ENCODE measurements around the gene TMEFF1. TPM values are rescaled to one million over a fixed set of nuclear protein-coding genes. Genes with fewer than 3 reads are reported as not detected.
"Not testable (repeated sequence)": the region's sequence is repeated elsewhere in the genome, so short reads cannot be mapped to it uniquely, and the experiment has no call there.

The TMEFF1 gene, protein sequence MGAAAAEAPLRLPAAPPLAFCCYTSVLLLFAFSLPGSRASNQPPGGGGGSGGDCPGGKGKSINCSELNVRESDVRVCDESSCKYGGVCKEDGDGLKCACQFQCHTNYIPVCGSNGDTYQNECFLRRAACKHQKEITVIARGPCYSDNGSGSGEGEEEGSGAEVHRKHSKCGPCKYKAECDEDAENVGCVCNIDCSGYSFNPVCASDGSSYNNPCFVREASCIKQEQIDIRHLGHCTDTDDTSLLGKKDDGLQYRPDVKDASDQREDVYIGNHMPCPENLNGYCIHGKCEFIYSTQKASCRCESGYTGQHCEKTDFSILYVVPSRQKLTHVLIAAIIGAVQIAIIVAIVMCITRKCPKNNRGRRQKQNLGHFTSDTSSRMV
- 0.42 TPM for total RNA-seq
- long read RNA-seq = 0 reads

DNA sequence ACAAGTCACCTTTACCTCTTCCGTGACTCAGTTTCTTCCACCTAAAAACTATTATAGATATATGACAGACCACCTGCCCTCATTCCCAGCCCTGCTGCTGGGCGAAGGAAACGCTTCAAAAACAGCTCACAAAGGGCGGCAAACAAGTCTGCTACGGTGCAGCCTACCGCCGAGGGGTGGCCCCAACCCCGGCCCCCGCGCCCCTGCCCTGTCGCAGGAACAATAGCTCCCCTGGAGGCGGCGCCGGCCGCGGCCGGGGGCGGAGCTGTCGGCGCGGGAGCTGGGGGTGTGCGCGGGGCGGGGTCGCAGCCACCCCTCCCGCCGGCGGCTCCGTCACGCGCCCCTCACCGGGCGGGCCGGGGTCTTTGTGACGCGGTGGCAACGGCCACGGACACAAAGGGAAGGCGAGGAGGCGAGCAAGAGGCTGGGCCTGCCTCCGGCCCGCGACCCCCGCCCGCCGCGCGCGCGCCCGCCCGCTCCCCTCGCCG, at the start of gene TMEFF1:
Gene TMEFF1 (plus strand): TSS at position 362 of the 488 bp plus-strand sequence. CDS start 396 bp downstream, outside the sequence.
- no peak for DNase-seq (ENCODE audit: low spot score)

DNA sequence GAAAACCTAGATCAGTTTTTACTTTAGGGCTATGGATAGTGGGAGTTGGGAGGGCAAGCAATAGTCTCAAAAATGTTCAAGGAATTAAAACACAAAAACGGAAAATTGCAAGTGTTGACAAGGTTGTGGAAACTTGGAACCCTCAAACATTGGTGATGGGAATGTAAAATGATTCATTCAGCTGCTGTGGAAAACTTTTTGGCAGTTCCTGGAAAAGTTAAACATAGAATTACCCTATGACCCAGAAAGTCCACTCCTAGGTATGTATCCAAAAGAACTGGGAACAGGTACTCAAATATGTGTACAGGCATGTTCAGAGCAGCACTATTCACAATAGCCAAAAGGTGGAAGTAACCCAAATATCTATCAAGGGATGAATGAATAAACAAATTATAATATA, 47.2 kb upstream of the TMEFF1 start:
- DNase-seq (ENCODE audit: low spot score) = no peak

- no peak for DNase-seq (ENCODE audit: low spot score)
Observed at GRCh38 chr9:100426189-100426529, 46.8 kb upstream of the TMEFF1 start.

DNA sequence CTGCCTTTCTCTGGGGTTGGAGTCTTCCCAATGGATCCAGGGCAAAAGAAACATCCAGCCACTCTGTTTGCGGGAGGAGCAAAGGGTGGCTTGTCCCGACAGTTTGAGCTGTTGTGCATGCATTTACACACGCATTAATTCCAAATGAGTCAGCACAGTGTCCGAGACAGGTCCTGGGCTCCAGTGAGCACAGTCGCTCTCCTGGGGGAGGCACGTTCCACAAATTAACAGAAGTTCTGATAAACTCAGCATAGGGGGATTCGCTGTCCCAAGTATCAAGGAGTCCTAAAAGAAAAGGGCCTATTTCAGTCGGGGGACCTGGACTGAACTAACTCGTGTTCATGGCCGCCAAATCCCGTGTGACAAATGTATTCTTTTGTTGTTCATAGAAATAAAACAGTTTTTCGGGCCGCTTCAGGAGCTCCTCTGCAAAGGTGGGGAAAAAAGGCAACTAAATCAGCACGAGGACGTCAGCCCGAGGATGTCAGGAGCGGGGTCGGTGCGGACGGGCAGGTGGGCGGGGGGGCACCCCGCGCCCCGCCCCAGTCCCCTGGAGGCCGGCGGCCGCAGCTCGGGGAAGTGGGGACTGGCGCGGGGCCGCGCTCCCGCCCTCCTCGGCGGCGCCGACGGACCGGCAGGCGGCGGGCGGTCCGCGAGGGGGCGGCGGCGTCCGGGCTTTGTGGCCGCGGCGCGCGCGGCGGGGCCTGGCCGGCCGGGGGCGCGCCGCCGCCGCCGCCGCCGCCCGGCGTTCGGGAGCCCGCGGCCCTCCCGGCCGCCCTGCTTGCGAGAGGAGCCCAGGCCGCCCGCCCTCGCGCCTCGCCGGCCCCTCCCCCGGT, 46.2 kb upstream of the TMEFF1 start, which contains the start of gene MSANTD3:
Gene MSANTD3 (plus strand): TSS at position 614 of the 836 bp plus-strand sequence. CDS start 14,796 bp downstream, outside the sequence.
- DNase-seq (ENCODE audit: low spot score) = no peak

DNA sequence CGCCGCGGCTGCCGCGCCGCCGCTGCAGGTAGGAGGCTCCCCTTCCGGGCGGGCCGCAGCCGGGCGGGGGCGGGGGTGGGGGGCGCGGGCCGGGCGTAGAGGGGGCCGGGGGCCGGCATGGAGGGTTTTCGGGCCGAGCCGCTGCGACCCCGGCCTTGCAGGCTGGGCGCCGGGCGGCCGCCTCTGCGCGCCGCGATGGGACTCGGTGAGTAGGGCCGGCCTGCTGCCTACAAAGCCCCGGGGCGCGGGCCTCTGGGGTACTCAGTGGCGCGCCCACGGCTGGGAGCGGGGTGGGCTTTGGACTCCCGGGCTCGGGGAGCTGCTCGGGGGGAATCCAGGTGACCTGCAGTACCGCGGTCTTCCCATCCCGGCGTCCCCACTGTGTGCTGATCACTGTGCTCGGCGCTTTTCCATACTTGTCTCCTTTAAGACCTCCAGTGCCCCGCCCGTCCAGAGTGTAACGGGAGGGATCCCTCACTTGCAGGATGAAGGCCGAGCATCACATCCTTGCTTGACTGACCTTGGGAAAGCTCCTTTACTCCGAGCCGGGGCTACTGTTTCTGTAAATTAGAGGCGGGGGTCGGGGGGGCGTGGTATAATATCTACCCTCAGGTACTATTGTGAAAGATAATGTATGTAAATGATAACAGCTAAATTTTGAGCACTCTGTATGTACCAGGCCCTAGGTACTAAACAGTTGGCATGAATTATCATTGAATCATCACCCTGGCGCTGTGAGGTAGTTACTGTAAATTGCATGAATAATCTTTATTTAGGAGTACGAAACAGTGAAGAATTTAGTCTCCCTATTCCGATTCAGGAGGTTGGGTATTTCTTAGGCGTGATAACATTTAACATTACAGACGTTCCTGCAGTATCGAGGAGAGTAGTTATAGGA, 45.3 kb upstream of the TMEFF1 start:
- DNase-seq (ENCODE audit: low spot score) = no peak

- no peak for DNase-seq (ENCODE audit: low spot score)
Observed at GRCh38 chr9:100428871-100429654, 43.9 kb upstream of the TMEFF1 start.

DNA sequence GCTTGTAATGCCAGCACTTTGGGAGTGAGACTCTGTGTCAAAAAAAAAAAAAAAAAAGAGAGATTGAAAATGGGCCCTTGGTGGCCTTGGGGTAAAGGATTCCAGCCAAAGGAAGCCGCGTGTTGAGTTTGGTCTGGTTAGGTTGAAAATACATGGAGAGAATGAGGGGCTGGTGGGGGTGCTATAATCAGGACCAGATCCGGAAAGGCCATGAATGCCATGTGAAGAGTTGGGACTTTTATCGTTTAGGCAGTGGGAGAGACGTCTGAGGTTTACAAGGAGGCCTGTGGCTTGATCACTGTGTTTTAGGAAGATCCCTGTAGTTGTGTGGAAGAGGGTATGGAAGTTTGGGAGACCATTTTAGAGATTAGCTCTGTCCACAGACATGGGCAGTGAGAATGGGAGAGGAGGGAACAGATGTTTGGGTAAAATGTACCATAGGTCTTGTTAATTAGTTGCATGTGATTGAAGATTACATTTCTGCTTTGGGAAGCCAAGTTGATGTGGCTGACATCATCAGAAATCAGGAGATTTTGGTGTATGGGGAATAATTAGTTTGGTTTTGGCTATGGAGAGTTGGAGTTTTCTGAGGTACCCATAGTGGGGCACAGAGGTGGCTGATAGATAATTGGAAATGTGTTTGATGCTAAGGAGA, 42.5 kb upstream of the TMEFF1 start:
- DNase-seq (ENCODE audit: low spot score) = no peak

- DNase-seq (ENCODE audit: low spot score) = no peak
Observed at GRCh38 chr9:100431886-100432285, 41.1 kb upstream of the TMEFF1 start.

GRCh38 chr9:100432736-100433135, 40.2 kb upstream of the TMEFF1 start:
- no peak for DNase-seq (ENCODE audit: low spot score)

- no peak for DNase-seq (ENCODE audit: low spot score)
Observed at GRCh38 chr9:100436571-100436970, 36.4 kb upstream of the TMEFF1 start.

DNA sequence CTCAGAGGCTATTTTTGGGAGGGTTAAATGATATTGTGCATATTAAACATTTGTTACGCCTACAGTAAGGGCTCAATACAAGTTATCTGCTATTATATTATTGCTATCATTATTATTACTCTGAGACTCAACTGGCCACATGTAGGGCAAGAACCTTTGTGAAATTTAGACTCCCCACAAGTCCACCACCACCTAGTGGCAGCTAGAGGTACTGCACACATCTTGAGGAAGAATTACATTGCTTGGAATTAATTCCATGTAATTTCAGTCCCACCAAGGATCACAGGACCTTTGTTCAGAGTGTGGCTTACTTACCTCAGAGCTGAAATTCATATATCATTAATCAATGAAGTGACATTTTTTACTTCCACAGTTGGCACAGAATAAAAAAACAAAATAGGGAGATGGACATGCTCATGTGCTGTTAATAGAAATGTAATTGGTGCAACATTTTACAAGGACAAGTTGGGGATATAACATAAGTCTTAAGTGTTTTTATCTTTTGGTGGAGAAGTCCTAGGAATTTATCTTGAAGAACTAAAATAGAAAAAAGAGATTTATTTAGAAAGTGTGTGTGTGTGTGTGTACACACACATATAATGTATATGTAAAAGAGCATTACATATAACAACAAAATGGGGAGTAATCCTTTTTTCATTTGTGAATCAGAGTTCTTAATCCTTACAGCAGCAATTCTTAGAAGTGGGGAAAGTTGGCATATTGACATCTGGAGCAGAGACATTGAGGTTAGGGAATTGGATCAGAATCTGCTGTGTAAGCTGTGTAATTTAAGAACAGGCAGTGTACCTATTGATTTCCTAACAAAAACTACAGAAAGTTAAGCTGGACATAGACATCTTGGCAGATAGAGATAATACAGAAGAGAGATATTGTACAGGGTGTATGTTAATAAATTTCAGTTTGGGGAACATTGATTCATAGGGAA, 34.8 kb upstream of the TMEFF1 start:
- no peak for DNase-seq (ENCODE audit: low spot score)

GRCh38 chr9:100440071-100440470, 32.9 kb upstream of the TMEFF1 start:
- no peak for DNase-seq (ENCODE audit: low spot score)

- DNase-seq (ENCODE audit: low spot score) = not testable (repeated sequence)
Observed at GRCh38 chr9:100440487-100440886, 32.5 kb upstream of the TMEFF1 start.

- DNase-seq (ENCODE audit: low spot score) = no peak
Observed at GRCh38 chr9:100441911-100442361, 31.0 kb upstream of the TMEFF1 start.

GRCh38 chr9:100443781-100444768, 28.9 kb upstream of the TMEFF1 start:
- no peak for DNase-seq (ENCODE audit: low spot score)

DNA sequence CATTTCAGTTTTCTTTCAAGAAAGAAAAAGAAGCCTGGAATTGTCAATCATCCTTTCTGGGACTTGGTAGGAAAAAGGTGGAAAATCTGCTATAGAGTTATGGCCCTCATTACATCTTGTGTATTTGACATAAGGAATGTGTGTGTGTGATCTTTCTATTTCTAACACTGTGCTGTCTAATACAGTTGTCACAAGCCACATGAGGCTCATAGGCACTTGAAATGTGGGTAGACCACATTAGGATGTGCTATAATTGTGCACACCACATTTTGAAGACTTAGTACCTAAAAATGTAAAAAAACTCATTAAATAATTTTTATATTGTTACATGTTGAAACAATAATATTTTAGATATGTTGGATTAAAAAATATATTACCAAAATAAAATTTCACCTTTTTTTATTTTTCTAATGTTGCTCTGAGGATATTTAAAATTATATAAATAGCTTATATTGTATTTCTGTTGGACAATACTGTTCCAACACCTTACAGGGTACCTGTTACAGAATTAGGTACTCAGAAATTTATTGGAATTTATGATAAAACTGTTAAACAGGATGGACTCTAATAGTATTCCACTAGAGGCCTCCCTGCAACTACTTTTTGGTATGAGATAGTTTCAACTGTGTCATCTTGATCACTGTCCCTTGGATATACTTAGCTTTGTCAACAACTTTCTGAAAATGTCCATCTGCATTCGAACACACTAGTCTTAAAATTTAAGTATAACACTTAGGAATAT, 27.6 kb upstream of the TMEFF1 start:
- DNase-seq (ENCODE audit: low spot score) = no peak
